Left renal pelvis (tissue), 4 donors: Measurements from ENCODE around the gene GOLPH3. TPM values are rescaled to one million over a fixed set of nuclear protein-coding genes. Genes with fewer than 3 reads are reported as not detected.
A peak's percentile ranks its signal among the peaks of the same experiment; 100 is the strongest.
"Not testable (repeated sequence)": the region's sequence is repeated elsewhere in the genome, so short reads cannot be mapped to it uniquely, and the experiment has no call there.

Source experiments
- DNase-seq, 4 donors: peaks; one replicate each; pipeline ENCODE4 v3.0.0-alpha.2; 2013; ENCODE audit warnings: low read depth in 4 of 4, low spot score in 3 of 4
- polyA plus RNA-seq, 4 donors: library from polyadenylated mRNA; unstranded; fragments of 120-200 nt; gene quantifications; one replicate each; pipeline ENCODE4 v1.2.1, GENCODE V29; 2013; ENCODE audit not compliant: insufficient read length in 4 of 4

GOLPH3 gene
- polyA plus RNA-seq, 4 donors: 84.7 to 111 (median 91.8) TPM

DNA sequence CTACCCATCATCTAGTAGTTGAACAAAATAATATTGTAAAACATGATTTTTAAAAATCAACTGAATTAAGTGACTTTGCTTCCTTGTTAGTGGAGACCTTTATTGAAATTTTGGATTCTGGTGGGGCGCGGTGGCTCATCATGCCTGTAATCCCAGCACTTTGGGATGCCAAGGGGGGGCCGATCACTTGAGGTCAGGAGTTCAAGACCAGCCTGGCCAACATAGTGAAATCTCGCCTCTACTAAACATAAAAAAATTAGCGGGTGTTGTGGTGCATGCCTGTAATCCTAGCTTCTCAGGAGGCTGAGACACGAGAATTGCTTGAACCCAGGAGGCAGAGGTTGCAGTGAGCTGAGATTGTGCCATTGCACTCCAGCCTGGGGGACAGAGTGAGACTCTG lies 95.3 kb downstream of the GOLPH3 start:
- not testable (repeated sequence) for DNase-seq

DNA sequence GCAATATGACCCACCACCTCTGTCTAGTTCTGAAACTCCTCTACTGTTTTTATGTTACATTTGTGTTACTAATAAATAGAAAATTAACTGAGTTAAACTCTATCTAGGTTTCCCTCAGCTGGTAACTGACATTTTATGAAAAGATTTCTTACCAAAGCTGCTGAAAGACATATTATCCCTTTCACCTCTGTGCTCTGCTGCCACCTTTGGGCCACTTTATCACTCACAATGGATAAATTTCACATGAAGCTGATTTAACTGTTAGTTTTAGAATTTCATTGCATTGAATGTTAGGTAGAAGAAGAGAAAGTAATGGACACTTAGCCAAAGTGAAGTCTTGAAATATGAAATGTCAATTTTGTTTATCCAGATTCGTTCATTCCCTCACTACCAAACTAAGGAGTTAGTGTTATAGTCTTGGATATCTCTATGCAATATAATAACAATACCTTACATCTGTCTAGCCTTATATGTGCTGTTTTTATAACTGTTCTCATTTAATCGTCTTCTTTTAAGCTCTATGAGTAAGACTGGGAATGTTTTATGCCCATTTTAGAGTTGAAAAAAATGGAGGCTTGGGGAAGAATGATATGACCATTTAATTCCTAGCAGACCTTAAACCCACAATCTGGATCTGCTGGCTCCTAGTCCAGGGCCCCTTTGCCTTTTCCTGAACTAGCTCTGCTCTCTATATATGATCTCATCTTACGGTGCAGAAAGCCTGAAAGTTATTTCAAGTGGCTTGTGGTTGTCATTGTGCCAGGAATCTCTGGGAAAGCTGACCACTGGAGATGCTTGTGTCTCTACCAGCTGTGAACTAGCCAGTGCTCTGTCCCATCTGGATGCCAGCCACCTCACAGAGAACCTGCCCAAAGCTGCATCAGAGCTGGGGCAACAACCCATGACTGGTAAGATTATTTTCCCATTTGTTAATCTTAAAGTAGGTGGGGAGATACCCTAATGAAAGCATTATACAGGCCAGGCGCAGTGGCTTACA lies 97.1 kb downstream of the GOLPH3 start:
- DNase-seq: peak in 1 of 4 donors; percentile 39

Other genes with a start within 250 kb of the GOLPH3 start
- gene MTMR12, start 138.6 kb upstream of the GOLPH3 start, polyA plus RNA-seq: 10 to 100 TPM; 24.6 to 42.7 (median 34.2) TPM